Measurements from ENCODE around the gene MAN1A1. TPM values are rescaled to one million over a fixed set of nuclear protein-coding genes. Genes with fewer than 3 reads are reported as not detected.

MAN1A1 gene
- polyA plus RNA-seq, 3 donors: 11.0 to 20.4 (median 16.1) TPM

DNA sequence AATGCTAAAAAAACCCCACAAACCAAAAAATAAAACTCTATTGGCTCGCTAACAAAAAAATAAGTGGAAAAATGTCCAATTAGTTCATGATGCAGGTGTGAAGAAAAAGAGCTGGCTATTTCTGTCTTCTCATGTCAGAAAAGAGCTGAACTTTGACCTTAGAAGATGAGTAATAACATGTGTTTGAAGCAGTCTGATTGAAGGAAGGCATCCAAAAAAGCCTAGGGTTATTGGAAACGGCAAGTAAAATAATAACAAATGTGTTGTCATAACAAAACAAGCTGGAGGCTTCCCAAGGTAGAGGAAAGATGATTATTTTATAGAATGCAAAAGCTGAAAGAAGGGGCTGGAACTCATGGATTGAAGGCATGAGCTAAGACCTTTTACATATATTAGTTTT, 176.7 kb downstream of the MAN1A1 start:
- intact Hi-C loops (cut with micrococcal nuclease): no loop called here
- Mint-ChIP-seq H3K9me3 (no peaks in the 10 kb centered on the region), H3K27ac (no peak overlapping the region), H3K36me3 (no peaks in the 10 kb centered on the region), H3K27me3 (ENCODE audit: low read depth in 3 of 3) (peaks cover 0 to 1% (median 0%) of the 10 kb centered on the region in 3 donors), H3K4me1 (no peaks in the 10 kb centered on the region), H3K4me3 (no peak overlapping the region)
- Histone ChIP-seq H3K4me1 (ENCODE audit: control insufficient read depth in 1 of 2, insufficient read depth in 2 of 2, low read length in 2 of 2) (no peaks in the 10 kb centered on the region), H3K79me2 (ENCODE audit: insufficient read depth, low read length) (no peaks in the 10 kb centered on the region), H3K4me3 (replicated peaks in 1 of 3; ENCODE audit: low read depth in 2 of 3, low read length in 3 of 3) (no peak overlapping the region), H3K36me3 (replicated peaks in 1 of 2; ENCODE audit: control insufficient read depth in 1 of 2, insufficient read depth in 2 of 2, low read length in 2 of 2) (no peaks in the 10 kb centered on the region), H3K4me2 (replicated peaks; ENCODE audit: extremely low read depth, low read length, poor library complexity, severe bottlenecking) (no peak overlapping the region), H3K27ac (ENCODE audit: low read depth in 1 of 2, low read length in 2 of 2) (no peak overlapping the region), H3K9ac (ENCODE audit: insufficient read depth, low read length, poor library complexity, severe bottlenecking) (no peak overlapping the region), H4K20me1 (ENCODE audit: insufficient read depth, low read length) (no peaks in the 10 kb centered on the region), H2AFZ (ENCODE audit: insufficient read depth, low read depth, low read length, poor library complexity, severe bottlenecking) (no peak overlapping the region), H3K9me3 (replicated peaks in 1 of 2; ENCODE audit: control insufficient read depth in 1 of 2, insufficient read depth in 1 of 2, low read length in 2 of 2) (no peaks in the 10 kb centered on the region), H3K27me3 (ENCODE audit: control insufficient read depth in 2 of 2, insufficient read depth in 2 of 2, low read length in 2 of 2) (no peaks in the 10 kb centered on the region)
- TF ChIP-seq, protein P1, sequence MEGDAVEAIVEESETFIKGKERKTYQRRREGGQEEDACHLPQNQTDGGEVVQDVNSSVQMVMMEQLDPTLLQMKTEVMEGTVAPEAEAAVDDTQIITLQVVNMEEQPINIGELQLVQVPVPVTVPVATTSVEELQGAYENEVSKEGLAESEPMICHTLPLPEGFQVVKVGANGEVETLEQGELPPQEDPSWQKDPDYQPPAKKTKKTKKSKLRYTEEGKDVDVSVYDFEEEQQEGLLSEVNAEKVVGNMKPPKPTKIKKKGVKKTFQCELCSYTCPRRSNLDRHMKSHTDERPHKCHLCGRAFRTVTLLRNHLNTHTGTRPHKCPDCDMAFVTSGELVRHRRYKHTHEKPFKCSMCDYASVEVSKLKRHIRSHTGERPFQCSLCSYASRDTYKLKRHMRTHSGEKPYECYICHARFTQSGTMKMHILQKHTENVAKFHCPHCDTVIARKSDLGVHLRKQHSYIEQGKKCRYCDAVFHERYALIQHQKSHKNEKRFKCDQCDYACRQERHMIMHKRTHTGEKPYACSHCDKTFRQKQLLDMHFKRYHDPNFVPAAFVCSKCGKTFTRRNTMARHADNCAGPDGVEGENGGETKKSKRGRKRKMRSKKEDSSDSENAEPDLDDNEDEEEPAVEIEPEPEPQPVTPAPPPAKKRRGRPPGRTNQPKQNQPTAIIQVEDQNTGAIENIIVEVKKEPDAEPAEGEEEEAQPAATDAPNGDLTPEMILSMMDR (IDR thresholded peaks at IDR 0.05): no peak
- DNase-seq: no peak
- WGBS (ENCODE audit: insufficient coverage): no CpG with 5 or more reads among the region's 2 CpGs

DNA sequence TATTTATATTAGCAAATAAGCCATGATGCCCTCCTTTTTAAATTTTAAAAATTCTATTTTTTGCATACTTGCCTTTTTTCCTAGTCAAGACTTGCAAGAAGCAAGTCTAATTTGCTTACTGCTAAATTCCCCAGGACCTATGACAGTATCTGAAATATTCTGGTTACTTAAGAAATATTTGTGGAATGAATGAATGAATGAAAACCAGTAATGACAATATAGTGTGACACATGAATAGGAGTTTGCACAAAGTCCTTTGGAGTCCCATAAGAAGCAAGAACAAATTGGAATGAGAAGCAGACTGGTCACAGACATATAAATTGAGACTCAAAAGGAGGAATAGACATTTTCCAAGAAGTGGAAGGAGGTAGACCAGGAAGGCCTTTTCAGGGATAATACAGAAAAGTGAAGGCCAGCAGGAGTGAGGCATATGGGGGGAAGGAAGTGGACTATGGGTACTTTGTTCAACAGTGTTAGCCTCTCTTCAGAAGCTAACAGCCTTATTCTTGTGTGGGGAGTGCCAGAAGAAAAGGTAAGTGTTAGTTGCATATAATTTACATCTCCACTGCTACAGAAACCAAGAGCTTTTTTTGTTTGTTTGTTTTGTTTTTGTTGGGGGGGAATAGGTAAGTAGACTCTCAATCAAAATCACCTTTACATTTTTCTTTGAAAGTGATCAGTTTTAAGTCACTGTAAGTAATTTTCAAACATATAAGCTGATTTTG, 177.5 kb downstream of the MAN1A1 start:
- Histone ChIP-seq H3K27me3 (ENCODE audit: control insufficient read depth in 2 of 2, insufficient read depth in 2 of 2, low read length in 2 of 2) (no peaks in the 10 kb centered on the region), H3K36me3 (replicated peaks in 1 of 2; ENCODE audit: control insufficient read depth in 1 of 2, insufficient read depth in 2 of 2, low read length in 2 of 2) (no peaks in the 10 kb centered on the region), H3K27ac (ENCODE audit: low read depth in 1 of 2, low read length in 2 of 2) (no peak overlapping the region), H3K9ac (ENCODE audit: insufficient read depth, low read length, poor library complexity, severe bottlenecking) (no peak overlapping the region), H3K79me2 (ENCODE audit: insufficient read depth, low read length) (no peaks in the 10 kb centered on the region), H3K9me3 (replicated peaks in 1 of 2; ENCODE audit: control insufficient read depth in 1 of 2, insufficient read depth in 1 of 2, low read length in 2 of 2) (no peaks in the 10 kb centered on the region), H4K20me1 (ENCODE audit: insufficient read depth, low read length) (no peaks in the 10 kb centered on the region), H3K4me2 (replicated peaks; ENCODE audit: extremely low read depth, low read length, poor library complexity, severe bottlenecking) (no peak overlapping the region), H3K4me3 (replicated peaks in 1 of 3; ENCODE audit: low read depth in 2 of 3, low read length in 3 of 3) (no peak overlapping the region), H3K4me1 (ENCODE audit: control insufficient read depth in 1 of 2, insufficient read depth in 2 of 2, low read length in 2 of 2) (no peaks in the 10 kb centered on the region), H2AFZ (ENCODE audit: insufficient read depth, low read depth, low read length, poor library complexity, severe bottlenecking) (no peak overlapping the region)
- Mint-ChIP-seq H3K27ac (no peak overlapping the region), H3K36me3 (no peaks in the 10 kb centered on the region), H3K27me3 (ENCODE audit: low read depth in 3 of 3) (peaks cover 0 to 1% (median 0%) of the 10 kb centered on the region in 3 donors), H3K4me3 (no peak overlapping the region), H3K4me1 (no peaks in the 10 kb centered on the region), H3K9me3 (no peaks in the 10 kb centered on the region)
- intact Hi-C loops (cut with micrococcal nuclease): no loop called here
- no peak for DNase-seq
- TF ChIP-seq, protein P1 (IDR thresholded peaks at IDR 0.05): no peak

Measured in CD14-positive monocyte (primary cell).